GM23338 (cell line): ENCODE data around the gene ZBTB8OS. TPM values are rescaled to one million over a fixed set of nuclear protein-coding genes. Genes with fewer than 3 reads are reported as not detected.

Source experiments
- ATAC-seq: fragments of 200-7000 bp; cut with Tn5 transposase; 3 replicates; pipeline ENCODE4 v1.9.1; 2020
- DNase-seq: peaks from one replicate; pipeline ENCODE4 v3.0.0-alpha.2; 2015; ENCODE audit warnings: low spot score
- H2AFZ ChIP-seq: fragments of 200-600 bp; sonication (generic); 2 replicates; pipeline ENCODE4 v1.8.0; 2016; ENCODE audit warnings: antibody characterized with exemption, mild to moderate bottlenecking, moderate library complexity
- H3F3A ChIP-seq: fragments of 200-600 bp; sonication (generic); replicated peaks from 2 replicates; pipeline ENCODE4 v1.8.0; 2017; ENCODE audit warnings: antibody characterized with exemption, mixed run types, low read depth
- H3K27ac ChIP-seq: fragments of 200-600 bp; sonication (generic); 2 replicates; pipeline ENCODE4 v1.6.1; 2016; ENCODE audit warnings: low read depth
- H3K27me3 ChIP-seq: fragments of 200-600 bp; sonication (generic); 2 replicates; pipeline ENCODE4 v1.8.0; 2016; ENCODE audit warnings: mild to moderate bottlenecking, mixed run types, moderate library complexity; ENCODE audit not compliant: insufficient read depth
- H3K36me3 ChIP-seq: fragments of 200-600 bp; sonication (generic); 2 replicates; pipeline ENCODE4 v1.8.0; 2016; ENCODE audit warnings: mild to moderate bottlenecking; ENCODE audit not compliant: insufficient read depth
- H3K4me1 ChIP-seq: fragments of 200-600 bp; sonication (generic); 2 replicates; pipeline ENCODE4 v1.8.0; 2016; ENCODE audit warnings: mild to moderate bottlenecking, moderate library complexity; ENCODE audit not compliant: insufficient read depth
- H3K4me2 ChIP-seq: fragments of 200-600 bp; sonication (generic); 2 replicates; pipeline ENCODE4 v1.7.1; 2017; ENCODE audit warnings: mixed run types
- H3K4me3 ChIP-seq: fragments of 200-600 bp; sonication (generic); 2 replicates; pipeline ENCODE4 v1.6.1; 2016; ENCODE audit warnings: mixed run types
- H3K79me2 ChIP-seq: fragments of 200-600 bp; sonication (generic); replicated peaks from 2 replicates; pipeline ENCODE4 v1.8.0; 2017; ENCODE audit warnings: mild to moderate bottlenecking; ENCODE audit not compliant: insufficient read depth
- H3K9me2 ChIP-seq: fragments of 200-600 bp; sonication (generic); 2 replicates; pipeline ENCODE4 v1.8.0; 2017; ENCODE audit not compliant: insufficient read depth
- H4K20me1 ChIP-seq: fragments of 200-600 bp; sonication (generic); replicated peaks from 2 replicates; pipeline ENCODE4 v1.8.0; 2017; ENCODE audit warnings: mild to moderate bottlenecking; ENCODE audit not compliant: insufficient read depth
- H3K27ac Mint-ChIP-seq: 2 replicates; pipeline ENCODE4 v1.8.0; 2020; ENCODE audit warnings: inconsistent platforms, mild to moderate bottlenecking, moderate library complexity, mixed read lengths
- H3K27me3 Mint-ChIP-seq: 3 replicates; pipeline ENCODE4 v1.8.0; 2022; ENCODE audit warnings: low read depth, mild to moderate bottlenecking, moderate library complexity, mixed read lengths, inconsistent platforms; ENCODE audit not compliant: insufficient read depth, poor library complexity
- H3K36me3 Mint-ChIP-seq: 3 replicates; pipeline ENCODE4 v1.8.0; 2021; ENCODE audit warnings: low read depth, mild to moderate bottlenecking, inconsistent platforms, moderate library complexity, mixed read lengths
- H3K4me1 Mint-ChIP-seq: 3 replicates; pipeline ENCODE4 v1.8.0; 2020; ENCODE audit warnings: mild to moderate bottlenecking, inconsistent platforms, mixed read lengths
- H3K4me3 Mint-ChIP-seq: 3 replicates; pipeline ENCODE4 v1.8.0; 2021; ENCODE audit warnings: moderate library complexity, mild to moderate bottlenecking, inconsistent platforms, mixed read lengths
- H3K9me3 Mint-ChIP-seq: 3 replicates; pipeline ENCODE4 v1.8.0; 2020; ENCODE audit warnings: moderate library complexity, mild to moderate bottlenecking, inconsistent platforms, mixed read lengths
- CREB1 ChIP-seq: fragments of 250-450 bp; sonication (Bioruptor Pico); IDR thresholded peaks from 2 replicates; pipeline ENCODE4 v1.5.0; 2020; ENCODE audit warnings: low read depth, mild to moderate bottlenecking, moderate library complexity
- CTCF ChIP-seq, 2 experiments: fragments of 200-600 bp in 1 of 2; sonication (generic) in 1 of 2; conservative IDR thresholded peaks; 2 replicates each; pipeline versions ENCODE4 v1.5.1 to v1.6.1; 2016 to 2017; ENCODE audit warnings: antibody characterized with exemption in 2 of 2, low read depth in 2 of 2, mild to moderate bottlenecking in 2 of 2, moderate library complexity in 1 of 2
- EZH2 ChIP-seq: fragments of 200-600 bp; sonication (generic); IDR thresholded peaks from one replicate; pipeline ENCODE4 v1.8.0; 2017; ENCODE audit warnings: antibody characterized with exemption, mild to moderate bottlenecking, low read depth; ENCODE audit not compliant: unreplicated experiment
- EZH2phosphoT487 ChIP-seq: fragments of 200-600 bp; sonication (generic); IDR thresholded peaks from one replicate; pipeline ENCODE4 v1.8.1; 2018; ENCODE audit warnings: antibody characterized with exemption; ENCODE audit not compliant: unreplicated experiment
- JUNB ChIP-seq: IDR thresholded peaks from one replicate; pipeline ENCODE4 v1.6.1; 2016; ENCODE audit warnings: antibody characterized with exemption; ENCODE audit not compliant: unreplicated experiment
- NANOG ChIP-seq: IDR thresholded peaks from 2 replicates; pipeline ENCODE4 v1.6.1; 2016; ENCODE audit warnings: antibody characterized with exemption, borderline replicate concordance
- POLR2AphosphoS5 ChIP-seq: IDR thresholded peaks from 2 replicates; pipeline ENCODE4 v1.6.1; 2016; ENCODE audit warnings: antibody characterized with exemption, low read depth
- STAT1 ChIP-seq: IDR thresholded peaks from one replicate; pipeline ENCODE4 v1.6.1; 2016; ENCODE audit warnings: antibody characterized with exemption; ENCODE audit not compliant: unreplicated experiment
- ZNF114 ChIP-seq: fragments of 250-450 bp; sonication (Bioruptor Pico); IDR thresholded peaks from 2 replicates; pipeline ENCODE4 v1.5.0; 2020; ENCODE audit warnings: mild to moderate bottlenecking, moderate library complexity
- ZNF331 ChIP-seq: fragments of 250-450 bp; sonication (Bioruptor Pico); IDR thresholded peaks from 2 replicates; pipeline ENCODE4 v1.5.0; 2020; ENCODE audit warnings: low read depth, mild to moderate bottlenecking, moderate library complexity
- ZNF462 ChIP-seq: fragments of 250-450 bp; sonication (Bioruptor Pico); IDR thresholded peaks from 2 replicates; pipeline ENCODE4 v1.5.0; 2020; ENCODE audit warnings: mild to moderate bottlenecking, moderate library complexity
- polyA plus RNA-seq: library from polyadenylated mRNA; unstranded; fragments of >200 nt; fragmentation: Nextera tagmentation; extraction: Ambion mirVana; gene quantifications from 2 replicates; pipeline ENCODE4 v1.2.1, GENCODE V29; 2016
- total RNA-seq: library from RNA; depleted of rRNA; stranded (reverse); fragments of >200 nt; shearing (Covaris generic); gene quantifications from 2 replicates; pipeline ENCODE4 v1.2.3, GENCODE V29; 2014
- TF ChIP-seq, protein P1 (sequence below): IDR thresholded peaks from one replicate; pipeline ENCODE4 v1.6.1; 2018; ENCODE audit warnings: antibody characterized with exemption; ENCODE audit not compliant: unreplicated experiment
- TF ChIP-seq, protein P2 (sequence below): IDR thresholded peaks from 2 replicates; pipeline ENCODE4 v1.6.1; 2016; ENCODE audit warnings: antibody characterized with exemption

Gene ZBTB8OS
- total and polyA plus RNA-seq, 2 experiments from 2014 or later, result 22.0 to 159 TPM

DNA sequence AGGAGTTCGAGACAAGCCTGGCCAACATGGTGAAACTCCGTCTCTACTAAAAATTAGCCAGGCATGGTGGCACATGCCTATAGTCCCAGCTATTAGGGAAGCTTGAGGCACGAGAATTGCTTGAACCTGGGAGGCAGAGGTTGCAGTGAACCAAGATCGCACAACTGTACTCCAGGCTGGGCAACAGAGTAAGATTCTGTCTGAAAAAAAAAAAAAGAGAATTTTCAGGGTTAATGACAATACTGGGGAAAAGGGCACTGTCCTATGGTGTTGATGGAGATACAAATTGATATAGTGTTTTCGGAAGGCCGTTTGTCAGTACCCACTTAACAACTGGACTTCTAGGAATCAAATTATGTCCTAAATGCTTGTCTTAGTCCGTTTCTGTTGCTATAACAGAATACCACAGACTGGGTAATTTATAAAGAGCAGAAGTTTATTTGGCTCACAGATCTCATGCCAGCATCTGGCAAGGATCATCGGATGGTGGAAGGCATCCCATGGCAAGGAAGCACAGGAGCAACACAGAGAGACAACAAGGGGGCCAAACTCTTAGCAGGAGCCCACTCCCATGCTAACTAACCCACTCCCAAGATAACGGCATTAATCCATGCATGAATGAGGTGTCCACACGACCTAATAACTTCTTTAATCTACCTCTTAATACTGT is 69.9 kb downstream of the ZBTB8OS start:
- ATAC-seq, result no peak
- Mint-ChIP-seq H3K27me3 (peaks cover 3% of the 10 kb centered on the region), H3K27ac (no peak overlapping the region), H3K4me1 (no peaks in the 10 kb centered on the region), H3K36me3 (no peaks in the 10 kb centered on the region), H3K4me3 (no peak overlapping the region), H3K9me3 (no peaks in the 10 kb centered on the region)
- Histone ChIP-seq H2AFZ (no peak overlapping the region), H4K20me1 (no peaks in the 10 kb centered on the region), H3K36me3 (no peaks in the 10 kb centered on the region), H3K4me1 (no peaks in the 10 kb centered on the region), H3F3A (peaks cover 10% of the 10 kb centered on the region; the same call in 1 of the 2 replicates), H3K27ac (no peak overlapping the region), H3K4me3 (no peak overlapping the region), H3K9me2 (no peaks in the 10 kb centered on the region), H3K27me3 (no peaks in the 10 kb centered on the region), H3K4me2 (no peak overlapping the region), H3K79me2 (no peaks in the 10 kb centered on the region)
- TF ChIP-seq ZNF331 (CRISPR knock-in tag), result no peak
- TF ChIP-seq, protein P1, sequence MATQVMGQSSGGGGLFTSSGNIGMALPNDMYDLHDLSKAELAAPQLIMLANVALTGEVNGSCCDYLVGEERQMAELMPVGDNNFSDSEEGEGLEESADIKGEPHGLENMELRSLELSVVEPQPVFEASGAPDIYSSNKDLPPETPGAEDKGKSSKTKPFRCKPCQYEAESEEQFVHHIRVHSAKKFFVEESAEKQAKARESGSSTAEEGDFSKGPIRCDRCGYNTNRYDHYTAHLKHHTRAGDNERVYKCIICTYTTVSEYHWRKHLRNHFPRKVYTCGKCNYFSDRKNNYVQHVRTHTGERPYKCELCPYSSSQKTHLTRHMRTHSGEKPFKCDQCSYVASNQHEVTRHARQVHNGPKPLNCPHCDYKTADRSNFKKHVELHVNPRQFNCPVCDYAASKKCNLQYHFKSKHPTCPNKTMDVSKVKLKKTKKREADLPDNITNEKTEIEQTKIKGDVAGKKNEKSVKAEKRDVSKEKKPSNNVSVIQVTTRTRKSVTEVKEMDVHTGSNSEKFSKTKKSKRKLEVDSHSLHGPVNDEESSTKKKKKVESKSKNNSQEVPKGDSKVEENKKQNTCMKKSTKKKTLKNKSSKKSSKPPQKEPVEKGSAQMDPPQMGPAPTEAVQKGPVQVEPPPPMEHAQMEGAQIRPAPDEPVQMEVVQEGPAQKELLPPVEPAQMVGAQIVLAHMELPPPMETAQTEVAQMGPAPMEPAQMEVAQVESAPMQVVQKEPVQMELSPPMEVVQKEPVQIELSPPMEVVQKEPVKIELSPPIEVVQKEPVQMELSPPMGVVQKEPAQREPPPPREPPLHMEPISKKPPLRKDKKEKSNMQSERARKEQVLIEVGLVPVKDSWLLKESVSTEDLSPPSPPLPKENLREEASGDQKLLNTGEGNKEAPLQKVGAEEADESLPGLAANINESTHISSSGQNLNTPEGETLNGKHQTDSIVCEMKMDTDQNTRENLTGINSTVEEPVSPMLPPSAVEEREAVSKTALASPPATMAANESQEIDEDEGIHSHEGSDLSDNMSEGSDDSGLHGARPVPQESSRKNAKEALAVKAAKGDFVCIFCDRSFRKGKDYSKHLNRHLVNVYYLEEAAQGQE, result no peak
- no peak for TF ChIP-seq POLR2AphosphoS5
- no peak for TF ChIP-seq JUNB
- TF ChIP-seq EZH2, result no peak
- no peak for TF ChIP-seq EZH2phosphoT487
- TF ChIP-seq ZNF114 (CRISPR knock-in tag), result no peak
- TF ChIP-seq ZNF462, result no peak
- TF ChIP-seq NANOG, result no peak
- no peak for TF ChIP-seq STAT1
- TF ChIP-seq, protein P2, sequence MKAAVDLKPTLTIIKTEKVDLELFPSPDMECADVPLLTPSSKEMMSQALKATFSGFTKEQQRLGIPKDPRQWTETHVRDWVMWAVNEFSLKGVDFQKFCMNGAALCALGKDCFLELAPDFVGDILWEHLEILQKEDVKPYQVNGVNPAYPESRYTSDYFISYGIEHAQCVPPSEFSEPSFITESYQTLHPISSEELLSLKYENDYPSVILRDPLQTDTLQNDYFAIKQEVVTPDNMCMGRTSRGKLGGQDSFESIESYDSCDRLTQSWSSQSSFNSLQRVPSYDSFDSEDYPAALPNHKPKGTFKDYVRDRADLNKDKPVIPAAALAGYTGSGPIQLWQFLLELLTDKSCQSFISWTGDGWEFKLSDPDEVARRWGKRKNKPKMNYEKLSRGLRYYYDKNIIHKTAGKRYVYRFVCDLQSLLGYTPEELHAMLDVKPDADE, result no peak
- TF ChIP-seq CREB1, result no peak
- TF ChIP-seq CTCF (conservative IDR thresholded peaks at IDR 0.05; ENCODE audit: low read depth in 2 of 2), result no peak
- no peak for DNase-seq
